Measurements from ENCODE around the gene COQ9.
"Not testable (repeated sequence)": the region's sequence is repeated elsewhere in the genome, so short reads cannot be mapped to it uniquely, and the experiment has no call there.

Gene COQ9

GRCh38 chr16:57447186-57447962 is at the start of gene COQ9, which contains the start of gene CIAPIN1:
COQ9 (plus strand) TSS chr16:57447479; CDS start chr16:57447506, 27 bp downstream.
CIAPIN1 (minus strand) TSS chr16:57447385; CDS start chr16:57440928, 6,457 bp downstream.
- DNase-seq: peak; percentile 72 to 76

GRCh38 chr16:57397493-57397892 is 49.8 kb upstream of the COQ9 start:
- DNase-seq: not testable (repeated sequence)

GRCh38 chr16:57401943-57402640 is 45.2 kb upstream of the COQ9 start:
- no peak for DNase-seq

- DNase-seq: no peak
These were observed 43.1 kb upstream of the COQ9 start, which contains the start of gene CCL17 for GRCh38 chr16:57403965-57404817. CCL17 (plus strand) TSS chr16:57404767; CDS start chr16:57413933, 9,166 bp downstream.

- DNase-seq: no peak
These were observed 42.2 kb upstream of the COQ9 start for GRCh38 chr16:57405097-57405496.

- no peak for DNase-seq
These were observed 40.4 kb upstream of the COQ9 start for GRCh38 chr16:57406881-57407280.

GRCh38 chr16:57407521-57408353 is 39.5 kb upstream of the COQ9 start:
- DNase-seq: no peak

- DNase-seq: no peak
These were observed 38.2 kb upstream of the COQ9 start for GRCh38 chr16:57409065-57409464.

- no peak for DNase-seq
These were observed 37.2 kb upstream of the COQ9 start for GRCh38 chr16:57409870-57410587.

- no peak for DNase-seq
These were observed 35.8 kb upstream of the COQ9 start for GRCh38 chr16:57411362-57411976.

GRCh38 chr16:57412584-57412983 is 34.7 kb upstream of the COQ9 start:
- DNase-seq: no peak

- no peak for DNase-seq
These were observed 34.0 kb upstream of the COQ9 start for GRCh38 chr16:57413301-57413730.

GRCh38 chr16:57413733-57414132 is 33.5 kb upstream of the COQ9 start:
- DNase-seq: no peak

GRCh38 chr16:57416084-57416483 is 31.2 kb upstream of the COQ9 start:
- no peak for DNase-seq

GRCh38 chr16:57419506-57419905 is 27.8 kb upstream of the COQ9 start:
- no peak for DNase-seq

GRCh38 chr16:57422026-57422944 is 25.0 kb upstream of the COQ9 start:
- no peak for DNase-seq

- no peak for DNase-seq
These were observed 24.1 kb upstream of the COQ9 start for GRCh38 chr16:57423152-57423551.

- DNase-seq: no peak
These were observed 22.7 kb upstream of the COQ9 start for GRCh38 chr16:57424583-57424982.

- no peak for DNase-seq
These were observed 20.9 kb upstream of the COQ9 start for GRCh38 chr16:57426356-57426755.

GRCh38 chr16:57427307-57427706 is 20.0 kb upstream of the COQ9 start:
- no peak for DNase-seq
